Measurements from ENCODE around the gene PCBP2. TPM values are rescaled to one million over a fixed set of nuclear protein-coding genes. Genes with fewer than 3 reads are reported as not detected.
A peak's percentile ranks its signal among the peaks of the same experiment; 100 is the strongest.

PCBP2 gene
- total and polyA plus RNA-seq, 2 of the 4 experiments (the other 2 are of a cell fraction), result 190 to 586 TPM

GRCh38 chr12:53478865-53479264 lies 27.0 kb downstream of the PCBP2 start:
- Histone ChIP-seq H3K9me1 (ENCODE audit: insufficient read depth, low read length) (peaks cover 4% of the 10 kb centered on the region; the same call in 1 of the 2 replicates), H3K4me3 (ENCODE audit: insufficient read depth, low read depth, low read length) (no peak overlapping the region), H4K5ac (ENCODE audit: low read depth, low read length) (no peak overlapping the region), H4K91ac (ENCODE audit: insufficient read depth, low read depth, low read length) (no peak overlapping the region), H2BK20ac (ENCODE audit: low read depth, low read length) (no peak overlapping the region), H3K9me3 (ENCODE audit: control insufficient read depth, insufficient read depth, low read length) (no peaks in the 10 kb centered on the region), H3K27me3 (ENCODE audit: control insufficient read depth, insufficient read depth, low read length) (no peaks in the 10 kb centered on the region), H4K20me1 (ENCODE audit: insufficient read depth, low read length) (peaks cover 94% of the 10 kb centered on the region), H3K18ac (ENCODE audit: low read depth, low read length) (no peak overlapping the region), H2BK5ac (ENCODE audit: low read depth, low read length, poor library complexity, severe bottlenecking) (no peak overlapping the region), H2BK120ac (ENCODE audit: low read depth, low read length) (no peak overlapping the region), H3K4me2 (ENCODE audit: low read depth, low read length) (no peak overlapping the region), H4K8ac (ENCODE audit: low read depth in 2 of 2, low read length in 2 of 2) (no peak overlapping the region), H2AFZ (replicated peaks; ENCODE audit: low read length, poor library complexity) (no peak overlapping the region), H2AK9ac (replicated peaks; ENCODE audit: low read depth, low read length, poor library complexity) (no peak overlapping the region), H3K14ac (replicated peaks; ENCODE audit: low read depth, low read length) (peak overlapping the region; percentile 34; the same call in 1 of the 2 replicates), H3K56ac (ENCODE audit: extremely low read depth, insufficient read depth, low read length) (no peak overlapping the region), H3K79me1 (ENCODE audit: low read depth in 1 of 2, low read length in 2 of 2) (peaks cover 32 to 86% of the 10 kb centered on the region in 2 experiments), H2BK15ac (ENCODE audit: low read depth, low read length) (no peak overlapping the region), H3K4me1 (ENCODE audit: control insufficient read depth, insufficient read depth, low read length) (peaks cover 19% of the 10 kb centered on the region), H2AK5ac (ENCODE audit: low read depth, low read length) (no peak overlapping the region), H3K9ac (ENCODE audit: low read depth, low read length) (no peak overlapping the region), H3K4ac (ENCODE audit: low read depth, low read length) (no peak overlapping the region), H3K36me3 (ENCODE audit: control insufficient read depth, insufficient read depth, low read length) (peaks cover 79% of the 10 kb centered on the region), H3K27ac (ENCODE audit: insufficient read depth, low read length) (no peak overlapping the region), H3K23ac (ENCODE audit: low read depth, low read length) (peak overlapping the region; percentile 45; the same call in 1 of the 2 replicates)
- no TSS peak for BruUV-seq (replicated peaks)
- CTCF ChIA-PET, result no interaction called here
- DNase-seq (no peak), ATAC-seq (ENCODE audit: low read depth) (no peak)
- intact Hi-C loops (cut with micrococcal nuclease) (no loop called here), dilution Hi-C loops (cut with HindIII; ENCODE audit: low sequenced_read_pairs, unreplicated experiment) (no loop called here), in situ Hi-C loops (cut with MboI; ENCODE audit: low sequenced_read_pairs) (no loop called here)
- WGBS, 2 experiments (ENCODE audit: extremely low coverage in 2 of 2, insufficient read length in 1 of 2), result 100% methylated on average over 1 of the region's 1 CpG; no CpG with 5 or more reads in 1 of the 2 experiments
- POLR2A ChIA-PET (ENCODE audit: unreplicated experiment), result interaction anchor here (0.5 to 0.6 kb wide), 2 partner anchors 14 to 28 kb away, joined by 3 to 13 read pairs; no protein-coding TSS in a partner anchor
- TF ChIP-seq CHD1 (IDR thresholded peaks at IDR 0.05; ENCODE audit: low read depth, low read length) (no peak), POLR2A (IDR thresholded peaks at IDR 0.05; ENCODE audit: low read depth, low read length) (no peak), MAFK (IDR thresholded peaks at IDR 0.05; ENCODE audit: low read depth, low read length) (no peak), MAZ (IDR thresholded peaks at IDR 0.05; ENCODE audit: borderline replicate concordance, low read depth, low read length) (no peak), SMC3 (IDR thresholded peaks at IDR 0.05; ENCODE audit: low read depth, low read length) (no peak), RAD21 (IDR thresholded peaks at IDR 0.05; ENCODE audit: low read length) (no peak), RFX5 (IDR thresholded peaks at IDR 0.05; ENCODE audit: low read depth, low read length) (no peak)

All from IMR-90 (cell line).